Epithelial cell of prostate (primary cell): Measurements from ENCODE around the gene AOC1.
A peak's percentile ranks its signal among the peaks of the same experiment; 100 is the strongest.

Source experiments
- DNase-seq: peaks from one replicate; pipeline ENCODE4 v3.0.0-alpha.2; 2011; ENCODE audit warnings: low read depth, low spot score
- H3K27ac ChIP-seq: fragments of 450-650 bp; 2 replicates; pipeline ENCODE4 v1.5.1; 2017; ENCODE audit warnings: mild to moderate bottlenecking

AOC1 gene

DNA sequence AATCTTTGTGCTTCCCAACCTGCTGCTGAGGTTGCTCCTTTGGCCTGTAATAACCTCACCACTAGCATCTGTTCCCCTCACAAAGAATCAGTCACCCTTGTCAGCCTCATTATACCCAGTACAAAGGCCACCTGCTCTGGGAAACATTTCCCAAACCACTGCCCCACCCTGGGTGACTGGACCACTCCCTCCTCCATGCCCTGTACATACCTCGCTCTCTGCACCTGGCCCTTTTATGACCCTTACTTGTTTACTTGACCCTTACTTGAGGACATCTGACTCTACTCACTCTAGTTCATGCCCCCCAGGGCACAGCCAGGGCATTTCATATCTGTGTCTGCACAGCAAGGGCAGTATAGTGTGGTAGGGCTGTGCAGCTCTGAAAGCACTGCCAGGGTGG lies 21.4 kb upstream of the AOC1 start:
- DNase-seq = no peak
- H3K27ac ChIP-seq = no peak overlapping the region

- H3K27ac ChIP-seq = no peak overlapping the region
- DNase-seq = no peak
These were observed 20.5 kb upstream of the AOC1 start for GRCh38 chr7:150831851-150832250.

DNA sequence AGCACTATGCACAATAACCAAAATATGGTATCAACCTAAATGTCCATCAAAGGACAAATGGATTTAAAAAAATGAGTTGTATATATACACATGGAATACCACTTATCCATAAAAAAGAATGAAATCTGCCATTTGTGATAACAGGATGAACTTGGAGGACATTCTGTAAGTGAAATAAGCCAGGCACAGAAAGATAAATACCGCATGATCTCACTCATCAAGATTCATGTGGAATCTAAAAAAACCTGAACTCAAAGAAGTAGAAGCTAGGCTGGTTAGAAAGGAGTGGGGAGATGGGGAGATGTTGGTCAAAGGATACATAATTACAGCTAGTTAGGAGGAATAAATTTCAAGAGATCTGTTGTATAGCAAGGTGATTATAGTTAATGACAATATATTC lies 17.3 kb upstream of the AOC1 start:
- no peak for DNase-seq

DNA sequence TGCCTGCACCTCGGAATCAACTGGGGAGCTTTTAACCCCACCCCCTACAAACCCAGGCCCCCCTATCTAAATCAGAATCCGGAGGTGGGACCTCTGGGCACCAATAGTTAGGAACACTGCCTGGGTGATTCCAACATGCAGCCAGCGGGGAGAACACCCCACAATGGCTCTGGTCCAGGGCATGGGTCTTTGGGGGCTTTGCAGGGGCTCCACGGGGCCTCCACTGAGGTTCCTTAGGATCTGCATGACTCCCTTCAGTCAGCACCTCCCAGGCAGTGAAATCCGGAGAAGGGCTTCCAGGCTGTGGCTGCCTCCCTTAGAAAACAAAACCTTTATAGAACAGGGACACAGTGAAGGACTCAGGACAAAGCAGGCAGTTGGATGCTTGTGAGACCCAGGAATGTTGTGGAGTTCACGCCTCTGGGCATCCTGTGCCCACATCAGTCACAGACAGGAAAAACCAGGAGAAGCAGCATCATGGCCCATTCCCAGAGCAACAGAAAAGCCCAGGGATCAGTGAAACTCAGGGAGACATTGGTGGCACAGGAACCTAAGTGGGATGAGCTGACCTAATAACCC lies 16.5 kb upstream of the AOC1 start:
- DNase-seq = no peak
- H3K27ac ChIP-seq = no peak overlapping the region

More for the DNA sequence above, 17.3 kb upstream of the AOC1 start:
- H3K27ac ChIP-seq = no peak overlapping the region

- no peak overlapping the region for H3K27ac ChIP-seq
- no peak for DNase-seq
These were observed 13.2 kb upstream of the AOC1 start for GRCh38 chr7:150838965-150839650.

- no peak overlapping the region for H3K27ac ChIP-seq
- DNase-seq = no peak
These were observed 10.3 kb upstream of the AOC1 start for GRCh38 chr7:150842018-150842417.

DNA sequence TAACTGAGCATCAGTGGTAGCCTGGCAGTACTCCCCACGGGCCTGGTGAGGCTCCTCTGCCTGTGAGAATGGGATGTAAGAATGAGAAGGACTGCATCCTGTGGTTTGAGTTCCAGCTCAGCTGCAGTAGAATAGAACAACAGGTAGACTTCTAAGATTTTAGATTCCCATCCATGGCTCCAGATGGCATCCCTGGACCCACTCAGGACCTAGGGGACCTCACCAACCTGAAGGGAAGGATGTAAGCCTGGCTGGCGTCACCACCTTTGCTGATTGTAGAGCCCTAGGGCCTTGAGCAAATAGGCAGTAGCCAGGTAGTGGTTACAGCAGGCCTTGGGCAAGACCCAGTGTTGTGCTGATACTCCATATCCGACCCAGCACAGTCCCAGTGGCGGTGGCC lies 9.6 kb upstream of the AOC1 start:
- no peak for DNase-seq
- H3K27ac ChIP-seq = no peak overlapping the region

- DNase-seq = no peak
- no peak overlapping the region for H3K27ac ChIP-seq
These were observed 6.9 kb upstream of the AOC1 start for GRCh38 chr7:150845421-150845861.

DNA sequence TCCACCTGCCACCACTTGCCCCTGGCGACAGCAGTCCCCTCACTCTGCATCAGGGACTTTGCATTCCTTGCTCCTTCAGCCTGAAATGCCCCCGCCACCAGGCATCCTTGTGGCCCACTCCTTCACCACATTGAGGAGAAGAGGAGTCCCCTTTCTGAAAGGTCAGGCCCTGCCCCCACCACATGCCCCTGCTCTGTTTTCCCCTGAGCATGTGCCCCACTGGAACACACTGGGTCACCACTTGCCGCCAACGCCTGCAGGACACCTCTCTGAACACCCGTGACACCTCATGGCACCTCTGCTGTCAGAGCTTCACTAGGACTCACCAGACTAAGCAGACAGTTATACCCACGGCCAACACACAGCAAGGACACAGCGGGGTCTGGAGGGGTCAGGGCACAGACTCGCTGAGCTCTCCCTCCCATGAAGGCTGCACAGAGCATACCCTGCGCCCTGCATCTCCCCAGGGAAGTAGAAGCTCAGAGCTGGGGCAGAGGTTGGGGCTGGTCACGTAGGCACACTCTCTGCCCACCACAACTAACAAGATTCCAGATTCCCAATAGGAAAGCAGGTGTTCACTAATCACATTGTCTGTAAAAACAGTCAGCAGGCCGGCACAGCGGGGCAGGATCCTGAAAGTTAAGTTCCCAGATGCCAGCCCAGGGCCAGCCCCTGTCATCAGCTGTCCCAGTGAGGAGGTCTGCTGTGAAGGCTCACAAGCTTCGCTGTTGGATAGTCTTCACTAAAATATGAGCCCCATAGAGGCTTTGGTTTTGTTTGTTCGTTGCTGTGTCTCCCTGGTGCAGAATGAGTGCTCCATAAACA lies 5.8 kb upstream of the AOC1 start:
- no peak for DNase-seq
- no peak overlapping the region for H3K27ac ChIP-seq

- no peak for DNase-seq
- no peak overlapping the region for H3K27ac ChIP-seq
These were observed 4.8 kb upstream of the AOC1 start for GRCh38 chr7:150847536-150847935.

- no peak overlapping the region for H3K27ac ChIP-seq
- DNase-seq = no peak
These were observed 4.2 kb upstream of the AOC1 start for GRCh38 chr7:150848111-150848510.

DNA sequence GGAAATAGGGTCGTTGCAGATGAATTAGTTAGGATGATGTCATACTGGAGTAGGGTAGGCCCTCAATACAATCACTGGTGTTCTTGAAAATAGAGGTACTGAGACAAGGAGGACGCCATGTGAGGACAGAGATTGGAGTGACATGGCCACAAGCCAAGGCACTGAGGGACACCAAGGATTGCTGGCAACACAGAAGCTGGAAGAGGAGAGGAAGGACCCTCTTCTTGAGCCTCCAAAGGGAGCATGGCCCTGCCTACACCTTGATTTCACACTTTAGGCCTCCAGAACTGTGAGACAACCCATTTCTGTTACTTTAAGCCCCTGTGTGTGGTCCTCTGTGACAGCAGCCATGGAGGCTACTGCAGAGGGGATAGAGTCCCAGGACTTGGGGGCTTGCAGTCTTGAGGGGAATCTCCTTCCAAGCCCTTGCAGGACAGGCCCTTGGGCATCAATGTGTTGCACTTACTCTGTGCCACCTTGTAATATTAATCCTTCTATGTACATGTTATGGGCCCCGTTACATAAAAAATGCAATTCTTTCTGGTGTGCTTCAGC lies 3.7 kb upstream of the AOC1 start:
- DNase-seq = no peak

GRCh38 chr7:150849204-150849775 lies 3.0 kb upstream of the AOC1 start:
- DNase-seq = no peak
- H3K27ac ChIP-seq = no peak overlapping the region

More for the DNA sequence above, 3.7 kb upstream of the AOC1 start:
- H3K27ac ChIP-seq = no peak overlapping the region

DNA sequence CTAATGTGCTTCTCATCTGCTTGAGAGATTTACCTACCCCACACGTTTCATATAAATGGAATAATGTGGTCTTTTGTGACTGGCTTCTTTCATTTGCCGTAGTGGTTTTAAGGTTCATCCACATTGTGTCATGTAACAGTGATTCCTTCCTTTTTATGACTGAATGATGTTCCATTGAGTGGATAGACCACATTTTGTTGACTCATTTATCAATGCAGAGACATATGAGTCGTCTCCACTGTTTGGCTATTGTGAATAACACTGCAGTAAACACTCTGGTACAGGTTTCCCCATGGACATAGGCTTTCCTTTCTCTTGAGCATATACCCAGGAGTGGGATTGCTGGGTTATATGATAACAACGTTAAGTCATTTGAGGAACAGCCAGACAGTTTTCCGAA lies 2.0 kb upstream of the AOC1 start:
- DNase-seq = no peak
- no peak overlapping the region for H3K27ac ChIP-seq

DNA sequence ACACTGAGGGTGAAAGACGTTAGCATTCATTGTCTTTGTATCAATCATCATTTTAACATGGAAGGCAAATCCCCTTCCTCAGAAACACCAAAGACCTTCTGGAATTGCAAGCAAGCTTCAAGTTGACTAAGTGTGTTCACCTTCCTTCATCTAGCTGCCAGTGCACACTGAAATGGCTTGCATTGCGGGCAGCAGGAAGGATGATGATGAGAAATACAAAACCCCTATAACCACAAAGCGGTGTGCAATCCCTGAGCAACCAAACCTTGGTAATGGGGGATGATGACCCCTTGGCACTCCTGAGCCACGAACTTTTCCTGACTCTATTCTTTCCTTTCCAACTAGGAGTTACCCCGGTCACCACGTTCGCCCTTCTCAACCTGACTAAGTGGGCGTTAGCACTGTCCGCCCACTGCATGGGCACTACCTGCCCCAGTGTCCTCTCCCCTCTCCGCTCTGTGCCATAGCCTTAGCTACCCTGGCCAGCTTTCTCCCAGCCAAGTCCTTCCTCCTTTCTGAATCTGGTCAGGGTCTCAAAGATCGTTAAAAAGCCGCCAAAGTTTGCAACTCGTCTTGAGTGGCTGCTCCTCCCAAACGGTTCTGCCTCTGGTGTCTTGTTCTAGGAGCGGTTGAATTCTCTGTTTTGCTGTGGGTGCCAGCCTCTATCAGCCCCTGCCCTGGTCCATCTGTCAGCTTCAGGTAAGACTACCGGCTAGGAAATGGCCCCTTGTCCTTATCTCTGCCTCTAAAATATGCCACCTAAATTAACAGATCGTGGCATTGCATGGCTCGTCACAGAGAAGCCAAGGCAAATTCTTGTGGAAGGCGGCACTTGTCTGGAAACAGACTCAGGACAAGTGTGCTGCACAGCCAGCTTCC lies 586 bp upstream of the AOC1 start:
- H3K27ac ChIP-seq = no peak overlapping the region
- DNase-seq = no peak

- no peak overlapping the region for H3K27ac ChIP-seq
- DNase-seq = no peak
These were observed 2.0 kb downstream of the AOC1 start for GRCh38 chr7:150854066-150855000.

DNA sequence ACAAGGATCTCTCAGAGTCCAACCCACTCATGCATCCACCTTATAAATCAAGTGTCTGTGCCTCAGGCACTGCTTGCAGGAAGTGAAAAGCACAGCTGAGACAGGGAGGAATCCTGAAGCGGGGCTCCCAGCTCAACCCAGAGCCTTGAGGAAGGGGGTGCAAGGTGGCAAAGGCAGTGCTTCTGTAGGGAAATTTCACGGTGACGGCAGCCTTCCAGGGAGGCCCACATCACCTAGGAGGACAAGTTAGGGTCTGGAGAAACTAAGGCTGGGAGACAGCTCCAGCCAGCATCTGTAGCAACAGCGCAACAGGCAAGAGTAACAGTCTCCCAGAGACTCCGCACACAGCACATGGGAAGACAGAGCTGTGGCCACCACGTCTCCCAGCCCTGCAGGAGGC lies 2.7 kb downstream of the AOC1 start:
- no peak for DNase-seq
- H3K27ac ChIP-seq = no peak overlapping the region

- H3K27ac ChIP-seq = no peak overlapping the region
- peak; percentile 18 for DNase-seq
These were observed 3.4 kb downstream of the AOC1 start for GRCh38 chr7:150855476-150856302.
